Renal cortex interstitium (tissue), 11 donors: ENCODE data around the gene IFNGR1. TPM values are rescaled to one million over a fixed set of nuclear protein-coding genes. Genes with fewer than 3 reads are reported as not detected.

Source experiments
- DNase-seq, 11 donors: peaks; one replicate each; pipeline ENCODE4 v3.0.0-alpha.2; 2013; ENCODE audit warnings: low read depth in 9 of 11, low spot score in 4 of 11; ENCODE audit errors: extremely low read depth in 1 of 11
- polyA plus RNA-seq, 3 donors: library from polyadenylated mRNA; unstranded; fragments of 120-200 nt; gene quantifications; one replicate each; pipeline ENCODE4 v1.2.1, GENCODE V29; 2013; ENCODE audit not compliant: insufficient read length in 3 of 3

The IFNGR1 gene
- polyA plus RNA-seq, 3 donors: 53.5 to 64.8 (median 58.0) TPM

DNA sequence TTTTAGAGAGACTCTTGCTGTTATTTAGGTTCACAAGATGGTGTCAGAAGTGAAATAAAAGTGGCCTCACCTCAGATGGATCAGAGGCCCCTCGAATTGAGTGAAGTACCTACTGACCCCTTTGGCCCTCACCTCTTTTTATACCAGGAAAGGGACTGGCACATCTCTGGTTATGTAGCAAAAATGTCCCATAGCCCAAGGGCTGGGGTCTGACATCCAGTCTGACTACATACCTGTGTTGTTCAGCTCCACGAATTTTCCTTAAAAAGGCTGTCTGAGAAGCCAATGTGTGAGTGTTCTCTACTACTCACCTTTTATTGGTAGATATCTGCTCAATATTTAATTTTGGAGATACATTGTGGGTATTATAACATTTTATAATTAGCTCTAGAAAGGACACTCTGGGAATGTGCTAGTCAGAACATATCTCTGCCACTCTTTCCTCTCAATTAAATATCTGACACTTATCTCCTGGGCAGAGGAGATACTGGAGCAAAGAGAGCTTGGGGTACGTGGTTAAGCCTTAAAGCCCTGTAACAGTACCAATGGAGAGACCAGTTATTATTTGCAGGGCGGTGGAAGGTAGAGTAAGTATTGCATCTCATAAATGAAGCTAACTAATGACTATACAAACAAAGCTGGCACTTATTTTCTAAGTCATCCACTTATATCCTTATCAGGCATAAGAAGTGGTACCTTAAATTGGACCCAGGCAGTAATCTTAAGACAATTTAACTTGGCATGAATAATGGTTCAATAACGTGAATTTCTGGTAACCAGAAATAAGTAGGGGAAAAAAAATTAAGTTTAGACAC is 25.7 kb downstream of the IFNGR1 start:
- DNase-seq: no peak

GRCh38 chr6:137192821-137193220 is 26.4 kb downstream of the IFNGR1 start:
- DNase-seq: no peak

DNA sequence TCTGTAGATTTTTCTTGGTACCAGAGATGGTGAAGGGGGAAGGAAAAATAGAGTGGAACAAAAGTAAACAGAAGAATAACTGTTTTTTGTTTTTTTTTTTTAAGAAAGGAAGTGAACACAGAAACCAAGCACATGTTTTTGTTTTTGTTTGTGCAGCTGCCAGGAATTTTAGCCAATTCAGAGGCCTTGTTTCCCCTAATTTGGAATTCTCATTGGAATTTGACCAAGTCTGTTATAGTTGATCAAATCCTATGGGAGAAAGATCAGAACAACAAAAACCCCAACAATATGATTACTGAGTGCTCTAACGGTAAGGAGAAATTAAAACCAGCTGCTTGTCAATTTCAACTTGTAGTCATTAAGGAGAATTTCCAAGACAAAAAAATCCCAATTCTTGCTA is 27.5 kb downstream of the IFNGR1 start:
- DNase-seq: peak in 8 of 11 donors; percentile 9 to 31 (median 26)

- DNase-seq: peak in 1 of 11 donors; percentile 1
These were observed 27.9 kb downstream of the IFNGR1 start for GRCh38 chr6:137191236-137191635.

GRCh38 chr6:137190583-137191094 is 28.5 kb downstream of the IFNGR1 start:
- DNase-seq: no peak

DNA sequence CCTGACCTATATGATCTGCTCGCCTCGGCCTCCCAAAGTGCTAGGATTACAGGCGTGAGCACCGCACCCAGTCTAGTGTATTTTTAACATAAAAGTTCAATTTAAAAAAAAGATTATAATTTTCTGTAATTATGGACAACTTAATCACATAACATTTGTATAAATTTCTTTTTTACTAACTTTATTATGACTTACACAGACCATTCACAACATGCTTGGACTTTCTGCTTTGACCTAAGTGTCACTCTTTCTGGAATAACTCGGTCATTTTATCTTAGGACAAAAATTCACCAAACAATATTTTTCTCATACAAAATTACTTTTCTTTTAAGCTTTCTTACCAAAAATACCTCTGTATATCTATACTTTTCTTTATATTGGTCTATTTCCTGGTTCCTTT is 30.3 kb downstream of the IFNGR1 start:
- no peak for DNase-seq

DNA sequence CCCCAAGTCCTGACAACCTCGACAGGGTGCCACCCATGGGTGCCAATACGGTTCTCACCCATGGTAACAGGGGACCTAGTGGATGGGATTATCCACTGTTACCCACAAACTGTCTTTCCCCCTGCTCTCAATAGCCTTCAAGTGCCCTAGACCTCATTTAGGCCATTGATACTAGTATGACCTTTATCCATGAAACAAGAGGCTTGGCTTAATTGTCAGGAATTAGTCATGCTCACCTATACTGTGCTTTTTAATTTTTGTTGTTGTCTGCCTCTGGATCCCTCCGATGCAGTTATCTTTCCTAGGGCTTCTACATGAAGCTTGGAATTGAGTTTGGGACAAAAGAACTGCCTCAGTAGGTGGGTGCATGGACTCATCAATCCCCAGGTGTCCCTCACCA is 33.9 kb downstream of the IFNGR1 start:
- DNase-seq: no peak

- DNase-seq: no peak
These were observed 36.5 kb downstream of the IFNGR1 start for GRCh38 chr6:137182654-137183073.

DNA sequence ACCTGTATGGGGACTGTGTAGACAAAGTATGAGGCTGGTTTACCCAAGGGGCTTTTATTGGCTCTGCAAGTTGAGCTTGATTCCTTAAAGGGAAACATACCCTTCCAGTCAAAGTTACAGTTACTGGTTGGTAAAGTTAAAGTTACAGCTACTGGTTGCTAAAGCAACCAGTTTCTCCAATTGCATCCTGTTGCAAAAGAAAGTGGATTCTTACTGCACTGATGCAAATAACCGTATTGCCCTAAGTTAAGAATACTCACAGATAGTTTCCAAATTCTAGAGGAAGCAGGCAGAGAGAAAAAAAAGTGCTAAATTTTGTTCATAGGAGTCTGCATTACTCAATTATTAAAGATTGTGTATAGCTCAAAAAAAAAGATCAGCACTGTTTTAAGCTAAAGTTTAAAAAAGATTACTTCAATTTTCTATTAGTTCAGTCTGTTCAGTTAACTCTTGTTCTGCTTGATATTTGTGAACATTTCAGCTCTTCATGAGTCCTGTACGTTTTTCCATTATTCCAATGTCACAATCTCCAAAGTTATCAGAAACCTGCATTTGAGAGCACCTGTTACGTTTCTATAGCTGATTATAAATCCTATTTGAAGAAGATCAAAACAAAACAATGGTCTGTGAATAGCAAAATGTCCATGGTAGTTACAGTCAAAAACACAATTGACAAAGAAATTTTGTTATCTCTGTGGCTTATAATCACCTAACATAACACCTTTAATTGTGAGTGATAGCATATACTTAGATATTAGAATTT is 37.1 kb downstream of the IFNGR1 start:
- no peak for DNase-seq

DNA sequence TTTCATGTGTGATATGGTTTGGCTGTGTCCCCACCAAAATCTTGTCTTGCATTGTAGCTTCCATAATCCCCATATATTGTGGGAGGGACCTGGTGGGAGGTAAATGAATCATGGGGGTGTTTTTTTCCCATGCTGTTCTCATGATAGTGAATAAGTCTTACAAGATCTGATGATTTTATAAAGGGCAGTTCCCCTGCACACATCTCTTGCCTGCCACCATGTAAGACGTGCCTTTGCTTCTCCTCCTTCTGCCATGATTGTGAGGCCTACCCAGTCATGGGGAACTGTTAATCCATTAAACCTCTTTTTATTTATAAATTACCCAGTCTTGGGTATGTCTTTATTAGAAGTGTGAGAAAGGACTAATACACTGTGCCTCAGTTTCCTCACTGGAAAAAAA is 41.6 kb downstream of the IFNGR1 start:
- DNase-seq: no peak

GRCh38 chr6:137176729-137177128 is 42.5 kb downstream of the IFNGR1 start:
- no peak for DNase-seq

DNA sequence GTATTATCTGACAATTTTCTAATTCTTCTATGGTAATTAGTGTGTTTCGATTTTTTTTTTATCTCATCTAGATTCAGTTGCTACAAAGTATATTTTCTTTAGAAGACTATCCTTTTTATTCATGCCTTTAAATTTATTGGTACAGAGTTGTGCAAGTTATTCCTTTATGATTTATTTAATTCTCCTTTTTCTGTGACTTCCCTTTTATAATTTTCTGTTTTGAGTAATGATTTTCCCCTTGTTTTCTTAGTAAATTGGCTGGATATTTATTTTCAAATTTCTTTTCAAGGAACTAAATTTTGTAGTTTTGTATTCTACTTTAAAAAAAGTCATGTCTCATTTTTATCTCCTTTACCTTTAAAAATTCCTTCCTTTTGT is 43.3 kb downstream of the IFNGR1 start:
- DNase-seq: no peak

- DNase-seq: no peak
These were observed 43.9 kb downstream of the IFNGR1 start for GRCh38 chr6:137175157-137175867.

DNA sequence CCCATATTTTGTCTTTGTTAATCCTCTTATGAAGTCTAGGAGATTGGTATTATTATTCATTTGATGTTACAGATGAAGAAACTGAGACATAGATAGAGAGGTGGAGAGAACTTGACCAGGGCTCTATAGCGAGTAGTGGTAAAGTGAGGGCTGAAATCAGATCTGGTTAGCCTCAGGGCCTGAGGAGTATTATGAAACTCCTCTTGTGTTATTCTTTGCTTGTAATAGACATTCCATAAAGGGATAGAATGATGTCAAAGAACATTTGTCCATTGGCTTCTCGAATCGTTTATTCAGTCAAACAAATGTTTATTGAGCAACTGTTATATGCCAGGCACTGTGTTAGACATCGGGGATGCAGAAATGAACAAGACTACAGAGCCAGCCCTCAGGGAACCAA is 45.7 kb downstream of the IFNGR1 start, which contains the start of gene IL22RA2:
TSS of gene IL22RA2 (minus strand) at position 144 of the 400 bp plus-strand sequence. CDS start 11,895 bp downstream, outside the sequence.
- DNase-seq: no peak

- DNase-seq: no peak
These were observed 46.3 kb downstream of the IFNGR1 start for GRCh38 chr6:137172734-137173431.

- no peak for DNase-seq
These were observed 47.1 kb downstream of the IFNGR1 start for GRCh38 chr6:137171824-137172733.

GRCh38 chr6:137171053-137171374 is 48.2 kb downstream of the IFNGR1 start:
- no peak for DNase-seq
